Measurements from ENCODE around the gene LMBR1.
A peak's percentile ranks its signal among the peaks of the same experiment; 100 is the strongest.
"Not testable (repeated sequence)": the region's sequence is repeated elsewhere in the genome, so short reads cannot be mapped to it uniquely, and the experiment has no call there.

LMBR1 gene

DNA sequence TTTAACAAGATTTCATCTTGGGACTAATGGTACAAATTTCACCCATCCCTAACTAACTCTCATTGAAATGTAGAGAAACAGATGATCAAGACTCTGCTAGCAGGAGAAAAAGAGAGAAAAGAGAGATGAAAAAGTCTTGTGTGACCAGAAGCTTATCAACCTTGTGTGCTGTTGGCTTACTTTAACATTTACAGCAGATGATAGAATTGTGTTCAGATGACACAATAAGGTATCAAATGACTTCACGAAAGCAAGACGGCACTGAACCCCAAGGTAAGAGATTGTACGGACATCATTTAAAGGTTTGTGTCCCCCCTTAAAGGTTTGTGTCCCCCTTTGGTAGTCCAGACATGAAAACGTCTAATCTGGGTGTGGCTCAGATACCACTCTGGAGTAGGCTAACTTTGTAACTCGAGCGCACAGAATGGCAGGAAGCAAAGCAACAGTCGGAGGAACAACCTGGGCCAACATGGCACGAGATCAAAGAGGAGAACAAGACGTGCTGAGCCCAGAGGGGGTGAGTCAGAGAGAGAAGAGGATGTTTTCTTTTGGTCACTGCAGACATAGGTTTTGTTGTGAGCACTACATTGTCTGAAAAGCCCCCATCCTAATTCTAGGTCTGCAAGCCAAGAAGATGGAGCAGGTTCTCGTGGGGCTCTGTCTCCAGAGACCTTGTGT lies 10.4 kb upstream of the LMBR1 start:
- DNase-seq (ENCODE audit: low spot score): no peak

DNA sequence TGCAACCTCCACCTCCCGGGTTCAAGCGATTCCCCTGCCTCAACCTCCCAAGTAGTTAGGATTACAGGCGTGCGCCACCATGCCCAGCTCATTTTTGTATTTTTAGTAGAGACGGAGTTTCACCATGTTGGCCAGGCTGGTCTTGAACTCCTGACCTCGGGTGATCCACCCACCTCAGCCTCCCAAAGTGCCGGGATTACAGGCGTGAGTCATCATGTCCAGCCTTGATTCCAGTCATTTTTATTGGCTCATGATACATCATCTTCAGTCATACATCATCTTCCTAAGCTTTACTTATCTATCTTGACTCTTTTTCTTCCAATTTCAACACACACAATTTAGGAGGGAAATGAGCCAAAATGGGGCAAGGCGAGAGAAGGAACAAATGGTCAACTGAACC lies 7.1 kb upstream of the LMBR1 start:
- not testable (repeated sequence) for DNase-seq (ENCODE audit: low spot score)

DNA sequence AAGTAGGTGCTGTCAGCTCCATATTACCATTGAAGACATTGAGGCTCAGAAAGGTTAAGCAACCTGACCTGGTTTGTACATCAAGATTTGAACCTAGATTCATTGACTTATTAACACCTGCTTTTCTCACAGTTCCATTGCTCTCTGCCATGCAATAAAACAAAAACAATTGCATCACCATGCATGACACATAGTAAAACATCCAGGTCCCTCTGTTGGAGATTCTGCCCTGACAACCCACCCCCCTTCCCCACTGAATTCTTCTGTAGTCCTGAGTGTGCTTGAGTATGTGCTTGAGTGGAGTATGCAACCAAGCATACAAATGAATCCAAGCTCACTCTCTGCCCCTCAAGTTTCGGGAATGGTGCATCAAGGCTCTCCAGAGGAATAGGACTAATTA lies 6.0 kb upstream of the LMBR1 start:
- DNase-seq (ENCODE audit: low spot score): no peak

DNA sequence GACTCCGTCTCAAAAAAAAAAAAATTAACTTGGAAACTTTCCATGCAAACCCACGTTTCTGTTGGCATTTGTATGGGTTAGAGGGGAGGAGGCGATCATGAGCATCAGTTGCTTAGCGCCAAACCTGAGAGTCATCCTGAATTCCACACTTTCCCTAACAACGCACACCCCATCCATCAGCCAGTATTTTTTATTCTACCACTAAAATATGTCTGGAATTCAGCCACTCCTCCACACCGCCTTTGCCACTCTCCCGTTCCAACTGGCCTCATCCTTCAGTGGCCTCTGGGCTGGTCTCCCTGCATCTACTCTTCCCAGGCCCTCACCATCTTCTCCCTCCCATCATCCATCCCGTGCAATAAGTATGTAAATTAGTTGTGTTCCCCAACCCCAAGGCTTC lies 4.7 kb upstream of the LMBR1 start:
- DNase-seq (ENCODE audit: low spot score): no peak

DNA sequence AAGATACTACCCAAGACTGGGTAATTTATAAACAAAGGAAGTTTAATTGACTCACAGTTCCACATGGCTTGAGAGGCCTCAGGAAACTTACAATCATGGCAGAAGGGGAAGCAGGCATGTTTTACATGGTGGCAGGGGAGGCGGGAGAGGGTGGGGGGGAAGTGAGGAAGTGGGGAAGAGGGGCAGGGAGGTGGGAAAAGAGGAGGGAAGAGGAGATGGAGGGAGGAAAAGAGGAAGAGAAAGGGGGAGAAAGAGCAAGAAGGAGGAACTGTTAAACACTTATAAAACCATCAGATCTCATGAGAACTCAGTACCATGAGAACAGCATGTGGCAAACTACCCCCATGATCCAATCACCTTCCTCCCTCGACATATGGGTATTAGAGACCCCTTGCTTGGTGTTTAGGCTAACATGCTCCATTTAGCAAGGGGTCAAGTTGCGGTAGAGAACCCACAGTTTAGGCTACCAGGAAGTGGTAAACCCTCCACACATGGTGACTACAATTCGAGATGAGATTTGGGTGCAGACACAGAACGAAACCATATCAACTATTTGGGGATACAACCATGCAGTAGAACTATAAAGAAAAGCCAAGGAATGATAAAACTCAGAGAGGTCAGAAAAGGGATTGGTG lies 3.5 kb upstream of the LMBR1 start:
- DNase-seq (ENCODE audit: low spot score): no peak

DNA sequence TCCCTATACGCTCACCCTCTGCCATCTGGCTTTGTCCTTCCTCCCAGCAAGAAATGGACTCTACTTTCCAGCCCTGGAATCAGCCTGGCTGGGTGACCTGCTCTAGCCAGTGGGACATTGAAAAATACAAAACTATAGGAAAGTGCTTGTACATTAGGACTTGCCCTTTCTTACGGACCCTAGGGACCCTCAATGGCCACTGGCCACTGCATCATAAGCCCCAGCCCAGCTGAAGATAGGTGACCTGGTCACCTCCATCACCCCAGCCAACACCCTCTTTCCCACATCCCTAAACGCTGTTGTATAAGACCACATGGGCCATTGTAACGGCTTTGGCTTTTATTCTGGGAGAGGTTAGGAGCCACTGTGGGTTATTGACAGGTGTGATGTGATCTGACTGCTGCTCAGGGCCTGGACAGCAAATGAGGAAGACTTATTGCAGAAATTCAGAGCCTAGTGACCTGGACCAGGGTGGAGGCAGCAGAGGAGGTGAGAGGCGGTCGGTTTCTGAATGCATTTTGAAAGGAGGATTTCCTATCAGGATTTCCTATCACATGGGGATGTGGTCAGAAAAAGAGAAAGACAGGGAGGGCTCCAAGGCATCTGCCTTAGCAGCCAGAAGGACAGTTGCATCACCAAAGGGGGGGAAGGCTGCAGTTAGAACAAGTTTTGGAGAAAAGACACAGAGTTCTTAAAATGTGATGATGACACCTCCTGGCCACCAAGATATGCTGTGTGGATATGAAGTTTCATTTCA lies 2.2 kb upstream of the LMBR1 start:
- no peak for DNase-seq (ENCODE audit: low spot score)

DNA sequence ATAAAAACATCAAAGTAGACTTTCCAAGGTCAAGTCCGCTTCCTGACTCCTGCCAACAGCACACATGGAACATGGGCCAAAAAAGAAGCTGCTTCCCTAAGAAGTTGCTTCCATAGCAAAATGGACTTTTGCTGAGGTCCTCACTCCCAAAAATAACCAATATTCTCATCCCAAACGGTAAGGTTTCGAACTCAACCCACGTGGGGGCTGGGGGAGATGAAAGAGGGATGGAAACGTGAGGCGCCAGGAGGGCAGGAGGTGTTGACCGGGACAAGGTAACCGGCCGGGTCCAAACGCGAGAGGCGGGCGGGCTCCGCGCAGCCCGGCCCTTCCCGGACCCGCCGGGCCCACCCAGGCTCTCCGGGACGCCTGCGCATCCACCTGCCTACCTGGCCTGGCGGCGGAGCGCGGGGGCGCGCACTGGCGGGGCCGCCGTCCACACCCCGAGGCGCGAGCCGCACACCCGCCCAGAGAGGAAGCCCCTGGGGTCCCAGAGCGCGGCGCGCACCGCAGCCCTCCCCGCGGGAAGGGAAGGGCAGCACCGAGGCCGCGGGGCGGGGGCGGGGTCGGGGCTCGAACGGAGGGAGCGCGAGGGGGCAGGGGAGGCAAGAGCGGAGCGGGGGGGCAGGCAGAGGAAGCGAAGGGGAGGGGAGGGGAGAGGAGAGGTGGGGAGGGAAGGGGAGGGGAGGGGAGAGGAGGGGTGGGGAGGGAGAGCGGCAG lies 742 bp downstream of the LMBR1 start:
- DNase-seq (ENCODE audit: low spot score): peak; percentile 33

DNA sequence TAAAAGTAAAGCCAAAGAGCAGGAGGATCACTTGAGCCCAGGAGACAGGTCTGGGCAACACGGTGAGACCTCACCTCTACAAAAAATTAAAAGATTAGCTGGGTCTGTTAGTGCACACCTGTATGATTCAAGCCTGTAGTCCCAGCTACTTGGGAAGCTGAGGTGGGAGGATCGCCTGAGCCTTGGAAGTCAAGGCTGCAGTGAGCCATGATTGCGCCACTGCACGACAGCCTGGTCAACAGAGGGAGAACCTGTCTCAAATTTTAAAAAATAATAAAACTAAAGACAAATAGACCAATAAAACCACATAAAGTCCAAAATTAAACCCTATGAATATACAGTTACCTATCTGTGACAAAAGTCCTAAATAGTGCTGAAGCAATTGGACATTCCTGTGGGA lies 3.2 kb downstream of the LMBR1 start:
- DNase-seq (ENCODE audit: low spot score): no peak

DNA sequence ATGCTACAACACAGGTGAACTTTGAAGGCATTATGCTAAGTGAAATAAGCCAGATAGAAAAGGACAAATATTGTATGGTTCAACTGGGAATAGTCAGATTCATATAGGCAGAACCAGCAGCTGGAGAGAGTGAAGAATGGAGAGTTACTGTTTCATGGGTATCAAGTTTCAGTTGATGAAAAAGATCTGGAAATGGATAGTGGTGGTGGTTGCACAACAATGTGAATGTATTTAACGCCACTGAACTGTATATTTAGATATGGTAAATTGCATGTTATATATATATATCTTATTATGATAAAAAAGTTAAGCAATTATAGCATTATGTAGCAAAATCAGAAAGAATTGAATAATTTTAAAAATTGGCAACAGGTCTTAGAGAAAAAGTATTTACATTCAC lies 3.9 kb downstream of the LMBR1 start:
- DNase-seq (ENCODE audit: low spot score): no peak

DNA sequence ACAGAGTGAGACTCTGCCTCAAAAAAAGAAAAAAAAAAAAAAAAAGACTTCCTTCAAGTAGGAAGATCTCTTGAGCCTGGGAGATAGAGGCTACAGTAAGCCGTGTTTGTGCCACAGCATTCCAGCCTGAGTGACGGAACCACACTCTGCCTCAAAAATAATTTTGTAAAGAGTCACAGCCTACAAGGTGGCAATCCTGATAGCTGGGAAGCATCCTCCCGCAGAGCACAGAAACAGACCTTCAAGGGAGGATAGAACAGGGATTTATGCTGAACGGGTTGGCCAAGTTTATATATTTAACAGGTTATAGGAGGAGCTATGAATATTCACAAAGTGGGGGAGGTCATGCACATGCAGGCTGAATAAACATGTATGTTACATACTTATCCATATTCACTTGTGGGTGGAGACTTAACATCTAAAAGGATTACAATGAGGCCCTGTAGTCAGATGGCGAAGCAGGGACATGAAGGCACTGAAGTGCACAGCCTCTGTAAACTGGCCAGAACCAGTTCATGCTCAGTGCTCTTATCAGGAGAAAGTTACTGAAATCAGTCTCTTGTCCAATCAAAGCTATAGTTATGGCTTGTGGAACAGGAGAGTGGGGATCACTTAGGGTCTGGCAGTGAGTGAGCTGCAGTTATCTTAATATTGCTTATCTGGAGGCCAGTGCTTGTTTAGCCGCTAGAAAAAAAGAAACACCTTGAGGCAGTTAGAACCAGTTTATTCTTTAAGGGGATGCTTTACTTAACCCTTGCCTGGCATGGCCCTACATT lies 6.8 kb downstream of the LMBR1 start:
- no peak for DNase-seq (ENCODE audit: low spot score)

DNA sequence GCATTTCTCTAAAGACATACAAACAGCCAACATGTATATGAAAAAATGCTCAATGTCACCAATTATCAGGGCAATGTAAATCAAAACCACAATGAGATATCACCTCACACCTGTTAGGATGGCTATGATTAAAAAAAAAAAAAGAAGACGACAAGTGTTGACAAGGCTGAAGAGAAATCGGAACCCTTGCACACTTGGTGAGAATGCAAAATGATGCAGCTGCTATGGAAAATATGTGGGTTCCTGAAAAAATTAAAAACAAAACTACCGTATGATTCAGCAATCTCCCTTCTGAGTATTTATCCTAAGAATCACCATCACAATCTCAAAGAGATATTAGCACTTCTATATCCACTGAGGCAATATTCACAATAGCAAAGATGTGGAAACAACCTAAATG lies 11.3 kb downstream of the LMBR1 start:
- DNase-seq (ENCODE audit: low spot score): no peak

DNA sequence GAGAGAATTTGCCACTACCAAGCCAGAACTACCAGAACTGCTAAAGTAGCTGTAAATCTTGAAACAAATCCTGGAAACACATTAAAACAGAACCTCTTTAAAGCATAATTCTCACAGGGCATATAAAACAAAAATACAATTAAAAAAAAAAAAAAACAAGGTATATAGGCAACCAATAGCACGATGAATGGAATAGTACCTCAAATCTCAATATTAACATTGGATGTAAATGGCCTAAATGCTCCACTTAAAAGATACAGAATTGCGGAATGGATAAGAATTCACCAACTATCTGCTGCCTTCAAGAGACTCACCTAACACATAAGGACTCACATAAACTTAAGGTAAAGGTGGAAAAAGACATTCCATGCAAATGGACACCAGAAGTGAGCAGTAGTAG lies 17.2 kb downstream of the LMBR1 start:
- DNase-seq (ENCODE audit: low spot score): no peak

DNA sequence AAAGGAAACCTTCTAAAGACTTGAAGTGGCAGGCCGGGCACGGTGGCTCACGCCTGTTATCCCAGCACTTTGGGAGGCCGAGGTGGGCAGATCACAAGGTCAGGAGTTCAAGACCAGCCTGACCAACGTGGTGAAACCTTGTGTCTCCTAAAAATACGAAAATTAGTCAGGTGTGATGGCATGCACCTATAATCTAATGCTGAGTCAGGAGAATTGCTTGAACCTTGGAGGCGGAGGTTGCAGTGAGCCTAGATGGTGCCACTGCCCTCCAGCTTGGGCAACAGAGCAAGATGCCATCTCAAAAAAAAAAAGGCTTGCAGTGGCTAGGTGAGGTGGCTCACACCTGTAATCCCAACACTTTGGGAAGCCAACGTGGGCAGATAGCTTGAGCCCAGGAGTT lies 24.6 kb downstream of the LMBR1 start:
- DNase-seq (ENCODE audit: low spot score): not testable (repeated sequence)

DNA sequence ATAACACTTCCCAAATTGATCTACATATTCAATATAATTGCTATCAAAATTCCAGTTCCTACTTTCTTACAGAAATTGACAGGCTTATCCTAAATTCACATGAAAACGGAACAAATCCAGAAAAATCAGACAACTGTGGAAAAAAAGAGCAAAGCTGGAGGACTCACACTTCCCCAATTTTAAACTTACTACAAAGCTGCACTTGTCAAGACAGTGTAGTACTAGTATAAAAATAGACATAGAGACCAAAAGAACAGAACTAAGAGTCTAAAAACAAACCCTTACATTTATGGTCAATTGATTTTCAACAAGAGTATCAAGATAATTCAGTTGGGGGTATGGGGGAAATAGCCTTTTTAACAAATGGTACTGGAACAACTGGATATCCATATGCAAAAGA lies 27.5 kb downstream of the LMBR1 start:
- no peak for DNase-seq (ENCODE audit: low spot score)

DNA sequence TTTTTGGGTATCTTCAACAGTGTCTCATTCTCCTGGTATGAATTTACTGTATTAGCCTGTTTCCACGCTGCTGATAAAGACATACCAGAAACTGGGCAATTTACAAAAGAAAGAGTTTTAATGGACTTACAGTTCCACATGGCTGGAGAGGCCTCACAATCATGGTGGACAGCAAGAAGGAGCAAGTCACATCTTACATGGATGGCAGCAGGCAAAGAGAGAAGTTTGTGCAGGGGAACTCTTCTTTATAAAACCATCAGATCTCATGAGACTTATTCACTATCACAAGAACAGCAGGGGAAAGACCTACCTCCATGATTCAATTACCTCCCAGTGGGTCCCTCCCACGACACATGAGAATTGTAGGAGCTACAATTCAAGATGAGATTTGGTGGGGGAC lies 31.0 kb downstream of the LMBR1 start:
- DNase-seq (ENCODE audit: low spot score): not testable (repeated sequence)

DNA sequence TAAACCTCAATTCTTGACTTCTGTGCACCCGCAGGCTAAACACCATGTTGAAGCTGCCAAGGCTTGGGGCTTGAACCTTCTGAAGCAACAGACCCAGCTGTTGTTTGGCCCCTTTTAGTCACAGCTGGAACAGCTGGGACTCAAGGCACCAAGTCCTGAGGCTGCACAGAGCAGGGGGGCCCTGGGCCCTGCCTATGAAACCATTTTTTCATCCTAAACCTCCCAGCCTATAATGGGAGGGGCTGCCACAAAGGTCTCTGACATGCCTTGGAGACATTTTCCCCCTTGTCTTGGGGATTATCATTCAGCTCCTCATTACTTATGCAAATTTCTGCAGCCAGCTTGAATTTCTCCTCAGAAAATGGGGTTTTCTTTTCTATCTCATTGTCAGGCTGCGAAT lies 31.8 kb downstream of the LMBR1 start:
- DNase-seq (ENCODE audit: low spot score): no peak

DNA sequence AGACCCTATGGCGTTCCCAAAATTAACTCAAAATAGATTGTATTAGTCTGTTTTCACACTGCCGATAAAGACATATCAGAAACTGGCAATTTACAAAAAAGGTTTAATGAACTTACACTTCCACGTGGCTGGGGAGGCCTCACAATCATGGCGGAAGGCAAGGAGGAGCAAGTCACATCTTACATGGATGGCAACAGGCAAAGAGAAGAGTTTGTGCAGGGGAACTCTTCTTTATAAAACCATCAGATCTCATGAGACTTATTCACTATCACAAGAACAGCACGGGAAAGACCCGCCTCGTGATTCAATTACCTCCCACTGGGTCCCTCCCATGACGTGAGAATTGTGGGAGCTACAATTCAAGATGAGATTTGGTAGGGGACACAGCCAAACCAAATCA lies 32.9 kb downstream of the LMBR1 start:
- DNase-seq (ENCODE audit: low spot score): not testable (repeated sequence)

DNA sequence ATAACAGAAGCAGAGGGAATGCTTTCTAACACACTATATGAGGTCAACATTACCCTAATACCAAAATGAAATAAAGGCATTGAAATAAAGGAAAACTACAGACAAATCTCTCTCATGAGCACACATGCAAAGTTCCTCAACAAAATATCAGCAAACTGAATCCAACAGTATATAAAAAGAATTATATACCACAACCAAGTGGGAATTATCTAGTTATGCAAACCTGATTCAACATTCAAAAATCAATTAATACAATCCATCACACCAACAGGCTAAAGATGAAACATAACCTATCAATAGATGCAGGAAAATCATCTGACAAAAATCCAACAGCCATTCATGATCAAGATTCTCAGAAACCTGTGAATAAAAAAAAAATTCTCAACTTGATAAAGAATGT lies 34.5 kb downstream of the LMBR1 start:
- no peak for DNase-seq (ENCODE audit: low spot score)

DNA sequence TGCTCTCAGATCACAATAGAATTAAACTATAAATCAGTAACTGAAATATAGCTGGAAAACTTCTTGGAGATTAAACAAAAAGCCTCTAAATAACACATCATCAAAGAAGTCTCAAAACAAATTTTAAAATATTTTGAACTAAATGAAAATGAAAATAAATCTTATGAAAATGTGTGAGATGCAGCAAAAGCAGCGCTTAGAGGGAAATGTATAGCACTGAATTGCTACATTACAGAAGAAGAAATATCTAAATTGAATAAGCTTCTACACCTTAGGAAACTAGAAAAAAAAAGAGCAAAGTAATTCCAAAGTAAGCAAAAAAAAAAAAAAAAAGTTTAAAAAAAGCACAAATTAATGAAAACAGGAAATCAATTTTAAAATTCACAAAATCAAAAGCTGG lies 35.2 kb downstream of the LMBR1 start:
- no peak for DNase-seq (ENCODE audit: low spot score)

DNA sequence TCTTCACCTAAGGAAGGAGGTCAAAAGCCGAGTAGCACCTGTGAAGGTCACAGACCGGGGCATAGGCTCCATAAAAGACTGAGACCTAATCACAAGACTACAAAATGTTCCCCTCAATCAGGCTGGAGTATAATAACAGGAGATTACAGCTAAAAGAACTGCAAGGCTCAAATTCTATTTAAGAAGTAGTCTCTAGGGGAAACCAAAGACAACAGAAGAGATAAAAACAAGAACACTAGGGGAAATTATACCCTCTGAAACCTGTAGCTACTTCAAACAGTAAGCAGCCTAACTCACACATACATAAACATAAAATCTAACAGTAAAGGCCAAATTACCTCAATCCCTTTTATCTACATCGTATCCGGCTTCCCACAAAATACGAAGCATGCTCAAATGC lies 38.3 kb downstream of the LMBR1 start:
- DNase-seq (ENCODE audit: low spot score): no peak

DNA sequence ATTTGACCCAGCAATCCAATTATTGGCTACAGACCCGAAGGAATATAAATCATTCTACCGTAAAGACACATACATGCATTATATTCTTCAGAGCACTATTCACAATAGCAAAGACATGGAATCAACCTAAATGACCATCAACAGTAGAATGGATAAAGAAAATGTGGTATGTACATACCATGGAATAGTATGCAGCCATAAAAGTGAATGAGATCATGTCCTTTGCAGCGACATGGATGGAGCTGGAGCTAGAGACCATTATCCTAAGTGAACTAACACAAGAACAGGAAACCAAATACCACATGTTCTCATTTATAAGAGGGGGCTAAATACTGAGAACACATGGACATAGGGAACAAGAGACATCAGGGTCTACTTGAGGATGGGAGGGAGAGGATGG lies 44.0 kb downstream of the LMBR1 start:
- no peak for DNase-seq (ENCODE audit: low spot score)
